AG04450 (cell line): ENCODE measurements around the gene ANTXR1. TPM values are rescaled to one million over a fixed set of nuclear protein-coding genes. Genes with fewer than 3 reads are reported as not detected.

Source experiments
- CTCF ChIA-PET: fragments of 300-600, 350-600 bp; formaldehyde crosslinking; extraction: SDS; loops from one replicate; lab custom pipeline; 2022; ENCODE audit warnings: antibody characterized with exemption, inconsistent platforms; lab: Charles Lee
- POLR2A ChIA-PET: fragments of 350-600 bp; formaldehyde crosslinking; extraction: SDS; loops from one replicate; lab custom pipeline; 2021; ENCODE audit warnings: antibody characterized with exemption, inconsistent platforms; lab: Yijun Ruan, JAX
- DNase-seq: peaks from one replicate; pipeline ENCODE4 v3.0.0-alpha.2; 2011; ENCODE audit warnings: low read depth, low spot score
- H3K27ac ChIP-seq: one replicate; pipeline ENCODE4 v1.5.1; 2012; ENCODE audit warnings: low read depth, low read length, control low read depth
- H3K27me3 ChIP-seq: one replicate; pipeline ENCODE4 v1.6.0; 2012; ENCODE audit warnings: low read length; ENCODE audit not compliant: control insufficient read depth, insufficient read depth
- H3K4me3 ChIP-seq: 2 replicates; pipeline ENCODE4 v1.5.1; 2011; ENCODE audit warnings: mild to moderate bottlenecking, low read depth, low read length, control low read depth
- H3K9me3 ChIP-seq: 2 replicates; pipeline ENCODE4 v1.5.1; 2012; ENCODE audit warnings: low read length; ENCODE audit not compliant: control insufficient read depth, insufficient read depth
- CTCF ChIP-seq: IDR thresholded peaks from 2 replicates; pipeline ENCODE4 v1.5.1; 2011; ENCODE audit warnings: low read depth, low read length, control low read depth, inconsistent platforms
- polyA plus RNA-seq: library from polyadenylated mRNA; depleted of rRNA; stranded (reverse); fragments of >200 nt; gene quantifications from 2 replicates; pipeline ENCODE4 v1.2.3, GENCODE V29; 2011

Gene ANTXR1
- polyA plus RNA-seq, 1 experiment = 113 TPM

- no peak overlapping the region for H3K27ac ChIP-seq
- H3K4me3 ChIP-seq = no peak overlapping the region
- no peak for TF ChIP-seq CTCF
- peak; percentile 67 for DNase-seq
- no peaks in the 10 kb centered on the region for H3K9me3 ChIP-seq
- ChIA-PET CTCF (no interaction called here), POLR2A (no interaction called here)
- H3K27me3 ChIP-seq = no peaks in the 10 kb centered on the region
Measured at GRCh38 chr2:69095305-69095704, 82.3 kb downstream of the ANTXR1 start.

DNA sequence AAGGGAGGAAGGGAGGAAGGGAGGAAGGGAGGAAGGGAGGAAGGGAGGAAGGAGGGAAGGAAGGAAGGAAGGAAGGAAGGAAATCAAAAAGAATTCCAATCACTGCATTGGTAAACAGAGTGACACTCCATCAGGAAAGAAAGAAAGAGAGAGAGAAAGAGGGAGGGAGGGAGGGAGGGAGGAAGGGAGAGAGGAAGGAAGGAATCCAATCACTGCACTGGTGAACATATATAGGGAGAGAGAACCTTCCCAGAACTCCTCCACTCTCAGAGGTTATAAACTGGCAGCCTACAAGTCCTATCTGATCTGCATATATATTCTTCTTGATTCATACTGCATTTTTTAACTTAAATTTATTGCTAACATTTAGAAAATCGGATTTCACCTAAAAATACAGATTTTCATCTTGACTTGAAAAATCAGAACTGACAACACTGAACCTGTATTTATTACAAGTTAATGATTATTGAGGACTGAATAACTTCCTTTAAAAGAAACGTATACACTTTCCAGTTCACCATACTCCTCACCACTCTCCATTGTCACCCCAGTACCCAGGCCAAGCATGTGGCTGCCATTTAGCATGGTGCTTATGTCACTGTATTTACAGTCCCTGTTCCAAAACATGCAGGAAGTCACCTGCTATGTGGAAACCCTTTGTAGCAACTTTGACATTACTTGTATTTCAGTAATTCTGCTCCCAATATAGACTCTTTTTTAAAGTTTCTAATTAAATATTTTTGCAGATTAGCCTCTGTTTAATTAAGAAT is 83.5 kb downstream of the ANTXR1 start:
- TF ChIP-seq CTCF = no peak
- ChIA-PET POLR2A (no interaction called here), CTCF (no interaction called here)
- Histone ChIP-seq H3K27me3 (no peaks in the 10 kb centered on the region), H3K4me3 (no peak overlapping the region), H3K27ac (no peak overlapping the region), H3K9me3 (no peaks in the 10 kb centered on the region)
- DNase-seq = no peak

DNA sequence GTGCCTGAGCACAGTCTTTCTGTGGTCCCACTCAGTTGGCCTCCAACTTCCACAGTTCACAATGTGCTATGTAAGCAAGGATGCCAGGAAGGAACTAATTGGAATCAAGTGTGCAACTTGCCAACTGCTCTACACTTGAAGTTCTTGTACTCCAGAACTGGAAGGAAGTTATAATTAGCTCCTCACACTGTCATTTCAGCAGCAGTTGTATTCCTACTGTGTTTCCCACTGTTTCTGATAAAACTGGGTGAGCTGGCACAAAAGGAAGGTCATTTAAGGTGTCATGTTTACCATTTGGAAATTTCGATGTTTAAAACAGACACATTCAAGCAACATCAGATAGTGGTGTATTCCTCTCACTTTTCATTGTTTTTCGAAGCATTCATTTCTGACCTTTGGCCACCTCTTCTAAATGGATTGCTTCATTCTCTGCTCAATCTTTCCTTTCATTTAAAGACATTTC is 84.2 kb downstream of the ANTXR1 start:
- H3K9me3 ChIP-seq = no peaks in the 10 kb centered on the region
- H3K4me3 ChIP-seq = no peak overlapping the region
- no peak for DNase-seq
- H3K27me3 ChIP-seq = no peaks in the 10 kb centered on the region
- no peak for TF ChIP-seq CTCF
- CTCF ChIA-PET = no interaction called here
- POLR2A ChIA-PET = no interaction called here
- H3K27ac ChIP-seq = no peak overlapping the region

DNA sequence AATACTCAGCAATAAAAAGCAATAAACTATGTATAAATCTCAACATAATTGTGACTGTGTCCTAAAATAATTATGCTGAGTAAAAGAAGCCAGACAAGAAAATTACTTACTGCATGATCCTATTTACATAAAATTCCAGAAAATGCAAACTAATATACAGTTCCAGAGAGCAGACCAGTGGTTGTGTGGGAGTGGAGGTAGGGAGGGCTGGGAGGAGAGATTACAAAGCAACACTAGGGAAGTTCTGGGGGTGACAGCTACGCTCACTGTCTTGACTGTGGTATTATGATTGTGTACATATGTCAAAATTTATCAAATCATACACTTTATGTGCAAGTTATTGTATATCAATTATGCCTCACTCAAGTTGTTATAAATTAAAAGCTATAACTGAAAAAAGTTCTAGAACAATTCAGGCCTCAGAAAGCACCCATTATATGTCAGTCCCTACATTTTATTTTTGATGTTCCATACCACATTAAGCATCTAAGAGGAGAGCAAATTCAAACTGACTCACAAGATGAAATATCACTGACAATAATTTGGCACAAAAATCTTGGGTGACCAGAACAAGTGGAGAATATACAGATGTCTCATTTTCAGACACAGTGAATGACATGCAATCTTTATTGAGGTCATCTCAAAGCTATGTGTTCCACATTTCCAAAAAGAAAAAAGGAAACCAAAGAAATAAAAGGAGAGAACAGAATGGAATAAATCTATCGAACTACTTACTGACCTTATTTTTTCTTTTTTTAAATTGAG is 85.1 kb downstream of the ANTXR1 start:
- H3K27ac ChIP-seq = no peak overlapping the region
- H3K27me3 ChIP-seq = no peaks in the 10 kb centered on the region
- CTCF ChIA-PET = interaction anchor here (1.0 kb wide), 1 partner anchor 347 kb away, joined by 3 read pairs; no protein-coding TSS in a partner anchor
- H3K4me3 ChIP-seq = no peak overlapping the region
- no peaks in the 10 kb centered on the region for H3K9me3 ChIP-seq
- POLR2A ChIA-PET = interaction anchor here (0.7 kb wide), 1 partner anchor 174 kb away, joined by 3 read pairs; no protein-coding TSS in a partner anchor
- no peak for TF ChIP-seq CTCF
- DNase-seq = no peak
